GM18498 (cell line): ENCODE measurements around the gene C1orf141.
"Not testable (repeated sequence)": the region's sequence is repeated elsewhere in the genome, so short reads cannot be mapped to it uniquely, and the experiment has no call there.

Experiments used
- ATAC-seq: cut with Tn5 transposase; IDR thresholded peaks from one replicate; pipeline ENCODE4 v1.9.1; 2021; ENCODE audit warnings: mild to moderate bottlenecking, moderate library complexity; ENCODE audit not compliant: unreplicated experiment

Gene C1orf141

DNA sequence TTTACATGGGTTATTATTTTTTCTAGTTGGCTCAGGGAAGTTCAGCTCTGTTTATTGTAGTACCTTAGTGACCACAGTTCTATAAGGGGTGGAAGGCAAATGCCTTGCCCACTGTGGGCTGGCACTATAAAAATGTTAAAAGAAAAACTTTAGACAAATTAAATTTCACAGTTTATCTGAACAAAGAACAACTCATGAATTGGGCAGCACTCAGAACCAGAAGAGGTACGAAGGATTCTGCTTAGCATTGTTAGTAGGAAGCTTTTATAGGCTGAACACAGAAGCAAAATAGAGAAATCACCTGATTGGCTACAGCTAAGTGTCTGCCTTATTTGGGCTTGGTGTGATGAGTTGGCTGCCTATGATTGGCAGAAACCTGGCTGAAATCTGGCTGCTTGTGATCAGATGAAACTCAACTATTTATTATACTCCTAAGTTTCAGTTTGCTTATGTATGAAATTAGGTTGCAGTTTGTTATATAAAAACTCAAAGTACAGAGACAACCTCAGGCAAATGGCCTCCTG, 45.0 kb downstream of the C1orf141 start:
- no peak for ATAC-seq

DNA sequence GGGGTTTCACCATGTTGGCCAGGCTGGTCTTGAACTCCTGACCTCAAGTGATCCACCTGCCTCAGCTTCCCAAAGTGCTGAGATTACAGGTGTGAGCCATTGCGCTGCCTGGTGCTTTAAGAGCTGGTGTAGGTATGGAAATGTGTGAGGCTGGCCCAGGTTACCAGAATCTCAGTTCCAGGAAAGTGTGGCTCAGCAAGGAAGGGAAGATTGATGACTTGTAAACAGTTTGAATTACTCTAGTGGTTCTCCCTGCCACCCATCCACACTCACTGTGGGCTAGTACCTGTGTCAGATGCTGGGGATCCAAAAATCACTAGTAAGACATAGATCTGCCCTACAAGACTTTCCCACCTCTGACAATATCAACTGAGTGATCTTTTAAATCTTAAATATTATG, 46.3 kb downstream of the C1orf141 start:
- no peak for ATAC-seq

DNA sequence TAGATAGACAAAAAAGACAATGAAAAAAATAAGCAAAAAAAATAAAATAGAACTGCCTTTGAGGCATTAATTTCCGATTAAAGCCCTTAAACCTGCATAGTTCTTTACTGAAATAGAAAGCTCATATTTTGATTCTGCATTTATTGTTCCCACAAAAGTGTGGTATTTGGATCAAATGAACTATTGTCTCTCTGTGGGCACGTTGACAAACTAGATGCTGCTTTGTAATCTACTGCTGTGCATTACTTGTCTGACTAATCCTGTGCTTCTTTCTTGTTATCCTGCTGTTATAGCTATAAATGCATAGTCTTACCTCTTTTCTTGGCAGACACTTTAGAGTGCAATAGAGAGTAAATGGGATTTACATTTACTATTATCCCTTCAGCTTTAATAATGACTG, 49.4 kb downstream of the C1orf141 start:
- no peak for ATAC-seq

DNA sequence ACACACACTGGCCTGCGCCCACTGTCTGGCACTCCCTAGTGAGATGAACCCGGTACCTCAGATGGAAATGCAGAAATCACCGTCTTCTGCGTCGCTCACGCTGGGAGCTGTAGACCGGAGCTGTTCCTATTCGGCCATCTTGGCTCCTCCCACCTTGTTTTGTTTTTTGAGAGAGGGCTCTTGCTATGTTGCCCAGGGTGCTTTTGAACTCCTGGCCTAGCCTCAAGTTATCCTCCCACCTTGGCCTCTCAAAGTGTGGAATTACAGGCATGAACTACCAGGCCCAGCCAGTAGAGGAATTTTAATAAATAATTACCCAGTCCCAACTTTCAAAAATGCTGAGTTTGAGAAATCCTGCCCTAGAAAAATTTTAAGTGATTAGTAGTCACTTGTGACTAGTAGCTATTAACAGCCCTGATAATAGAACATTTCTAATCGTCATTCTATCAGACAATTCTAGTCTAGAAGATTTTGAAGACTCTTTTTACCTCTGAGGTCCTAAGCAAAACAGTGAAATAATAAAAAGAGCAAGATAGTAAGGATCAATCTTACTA, 49.9 kb downstream of the C1orf141 start:
- no peak for ATAC-seq

DNA sequence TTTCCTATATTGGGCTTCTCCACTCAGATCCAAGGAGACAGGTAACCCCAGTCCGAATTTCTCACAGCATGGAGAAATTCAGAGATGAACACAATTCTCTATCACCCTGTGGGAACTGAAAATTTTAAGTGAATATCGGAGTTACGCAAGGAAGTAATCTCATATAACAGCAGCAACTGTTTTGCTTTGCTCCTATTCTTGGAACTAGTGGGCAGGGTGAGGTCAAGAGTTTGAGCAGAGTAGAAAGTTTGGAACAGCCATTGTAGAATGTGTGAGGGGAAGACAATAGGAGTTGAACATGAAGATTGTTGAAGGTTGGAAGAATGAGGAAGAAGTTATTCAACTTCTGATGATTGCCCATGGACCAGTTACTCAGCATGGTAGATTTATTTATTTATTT, 56.5 kb downstream of the C1orf141 start:
- no peak for ATAC-seq

DNA sequence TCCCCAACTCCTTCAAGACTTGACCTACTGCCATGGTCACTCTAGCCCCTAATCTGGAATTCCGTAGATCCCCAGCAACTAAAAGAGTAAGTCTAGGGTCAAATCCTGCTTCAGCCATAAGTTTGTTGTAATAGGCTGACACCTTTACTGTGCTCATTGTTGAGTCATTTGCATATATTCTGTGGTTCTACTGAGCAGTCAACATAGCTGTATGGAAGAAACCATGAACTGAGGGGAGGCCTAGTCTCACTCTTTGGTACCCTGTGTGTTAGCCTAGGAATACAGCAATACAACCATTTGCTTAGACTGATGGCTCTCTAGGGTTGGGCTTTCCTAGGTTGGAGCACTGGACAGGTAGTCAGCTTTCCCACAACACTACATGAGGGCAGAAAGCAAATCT, 57.2 kb downstream of the C1orf141 start:
- ATAC-seq: no peak

DNA sequence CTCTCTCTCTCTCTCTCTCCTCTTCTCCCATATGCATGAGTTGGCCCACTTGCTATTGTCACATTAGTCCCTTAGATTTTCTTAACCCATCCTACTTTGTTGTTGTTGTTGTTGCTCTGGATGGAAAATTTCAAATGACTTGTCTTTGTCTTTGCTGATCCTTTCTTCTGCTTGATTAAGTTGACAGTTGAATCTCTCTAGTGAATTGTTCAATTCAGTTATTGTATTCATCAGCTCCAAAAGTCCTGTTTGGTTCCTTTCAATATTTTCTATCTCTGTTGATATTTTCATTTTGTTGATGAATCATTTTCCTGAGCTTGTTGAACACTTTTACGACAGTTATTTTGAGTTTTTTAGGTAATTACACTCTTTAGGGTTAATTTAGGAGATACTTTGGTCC, 62.0 kb downstream of the C1orf141 start:
- ATAC-seq: no peak

DNA sequence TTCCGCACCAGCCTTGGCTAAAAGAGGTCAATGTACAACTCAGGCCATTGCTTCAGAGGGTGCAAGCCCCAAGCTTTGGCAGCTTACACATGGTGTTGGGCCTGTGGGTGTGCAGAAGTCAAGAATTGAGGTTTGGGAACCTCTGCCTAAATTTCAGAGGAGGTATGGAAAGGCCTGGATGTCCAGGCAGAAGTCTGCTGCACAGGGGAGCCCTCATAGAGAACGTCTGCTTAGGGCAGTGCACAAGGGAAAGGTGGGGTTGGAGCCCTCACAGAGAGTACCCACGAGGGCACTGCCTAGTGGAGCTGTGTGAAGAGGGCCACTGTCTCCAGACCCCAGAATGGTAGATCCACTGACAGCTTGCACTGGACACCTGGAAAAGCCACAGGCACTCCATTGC, 67.1 kb downstream of the C1orf141 start:
- not testable (repeated sequence) for ATAC-seq

DNA sequence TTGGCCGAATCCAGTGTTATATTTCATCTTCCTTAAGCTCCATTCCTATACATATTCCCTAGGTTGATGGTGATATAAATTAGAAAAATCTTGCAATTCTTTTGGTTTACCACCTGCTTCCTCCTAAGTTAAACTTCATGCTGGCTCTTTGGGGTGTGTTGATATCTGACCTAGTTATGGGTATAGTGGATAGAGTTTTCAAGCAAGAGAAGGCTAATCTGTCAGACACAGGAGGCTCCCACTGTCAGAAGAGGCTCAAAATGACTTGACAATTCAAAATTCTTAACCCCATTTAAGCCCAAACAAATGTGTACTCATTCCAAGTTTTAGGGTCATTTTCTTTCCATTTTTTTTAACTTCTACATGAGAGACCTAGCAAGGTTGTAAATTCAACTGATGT, 72.4 kb downstream of the C1orf141 start:
- ATAC-seq: no peak

DNA sequence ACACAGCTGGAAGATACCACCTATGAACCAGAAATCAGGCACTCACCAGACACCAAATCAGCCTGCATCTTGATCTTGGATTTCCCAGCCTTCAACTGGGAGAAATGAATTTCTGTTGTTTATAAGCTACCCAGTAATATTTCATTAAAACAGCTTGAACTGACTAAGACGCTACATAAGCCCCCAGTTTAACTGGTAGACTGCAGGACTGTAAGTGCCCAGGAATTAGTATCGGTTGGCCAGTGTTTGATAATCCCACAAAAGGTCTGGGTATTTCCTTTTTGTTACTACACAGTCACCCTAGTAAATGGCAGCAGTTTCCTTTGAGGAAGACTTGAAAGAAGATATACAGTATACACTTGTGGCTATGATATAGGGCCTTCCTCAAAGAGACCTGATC, 73.5 kb downstream of the C1orf141 start:
- no peak for ATAC-seq

DNA sequence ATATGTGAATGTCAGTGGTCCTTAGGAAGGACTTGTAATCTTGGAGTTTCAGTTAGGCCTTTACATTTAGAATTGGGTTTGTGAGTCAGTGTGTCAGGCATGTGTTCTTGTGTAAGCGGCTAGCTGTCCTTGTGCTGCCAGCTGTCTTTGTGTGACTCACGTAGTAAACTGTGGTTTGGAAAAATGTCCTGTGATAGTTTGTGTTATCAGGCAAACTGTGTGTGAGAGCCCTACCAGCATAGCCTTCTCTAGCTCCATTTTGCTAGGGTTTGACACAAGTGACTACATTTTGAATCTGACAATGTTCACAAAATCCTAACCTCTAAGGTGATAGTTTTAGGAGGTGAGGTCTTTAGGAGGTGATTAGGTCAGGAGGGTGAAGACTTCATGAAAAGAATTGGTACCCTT, 74.0 kb downstream of the C1orf141 start:
- ATAC-seq: no peak

DNA sequence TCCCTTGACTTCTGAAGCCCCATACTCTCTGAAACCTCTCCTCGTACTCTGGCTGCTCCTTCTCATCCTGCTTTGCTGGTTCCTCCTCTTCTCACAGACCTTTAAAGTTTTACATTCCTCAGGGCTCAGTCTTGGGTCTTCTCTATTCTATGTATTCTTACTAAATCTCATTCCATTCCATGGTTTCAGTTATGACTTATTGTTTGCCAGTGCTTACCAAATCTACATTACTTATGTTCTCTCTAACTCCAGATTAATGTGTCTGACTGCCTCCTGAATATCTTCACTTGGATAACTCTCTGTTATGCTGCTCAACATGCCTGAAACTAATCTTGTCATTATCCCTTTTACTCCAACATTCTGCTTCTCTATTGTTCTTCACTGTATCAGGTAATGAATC, 75.4 kb downstream of the C1orf141 start:
- ATAC-seq: no peak

DNA sequence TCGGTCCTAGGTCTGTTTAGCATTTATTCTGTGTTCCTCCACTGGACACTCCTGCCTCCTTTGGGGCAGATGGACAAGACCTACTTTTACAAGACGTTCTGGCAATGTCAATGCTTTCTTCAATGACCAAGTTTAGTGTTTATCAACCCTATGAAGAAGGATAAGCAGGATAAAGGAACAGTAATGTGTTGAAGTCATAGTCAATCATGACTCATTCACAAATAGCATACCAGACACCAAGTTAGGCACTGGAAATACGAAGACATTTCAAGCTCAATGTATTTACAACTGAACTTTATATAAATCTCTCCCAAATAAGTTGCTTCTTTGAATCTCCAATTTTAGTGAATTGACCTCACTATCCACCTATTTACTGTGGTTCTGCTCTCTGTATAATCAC, 76.0 kb downstream of the C1orf141 start:
- ATAC-seq: no peak

DNA sequence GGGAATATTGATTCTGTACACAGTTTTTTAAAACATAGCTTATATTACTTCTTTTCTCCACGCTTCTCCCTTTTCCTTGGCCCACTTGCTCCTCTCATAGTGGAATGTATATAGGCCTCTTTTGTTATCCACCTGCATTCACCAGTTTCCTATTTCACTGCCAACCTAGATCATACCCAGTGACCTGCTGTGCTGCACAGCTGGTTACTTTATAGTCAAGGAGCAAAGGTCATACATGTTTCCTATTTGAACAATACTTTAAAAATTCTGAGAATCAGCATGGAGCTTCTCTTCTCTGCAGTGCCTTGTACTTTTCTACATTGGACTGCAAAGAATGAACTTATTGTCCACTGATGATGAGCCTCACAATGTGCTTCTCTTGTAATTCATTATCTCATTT, 76.5 kb downstream of the C1orf141 start:
- ATAC-seq: no peak

DNA sequence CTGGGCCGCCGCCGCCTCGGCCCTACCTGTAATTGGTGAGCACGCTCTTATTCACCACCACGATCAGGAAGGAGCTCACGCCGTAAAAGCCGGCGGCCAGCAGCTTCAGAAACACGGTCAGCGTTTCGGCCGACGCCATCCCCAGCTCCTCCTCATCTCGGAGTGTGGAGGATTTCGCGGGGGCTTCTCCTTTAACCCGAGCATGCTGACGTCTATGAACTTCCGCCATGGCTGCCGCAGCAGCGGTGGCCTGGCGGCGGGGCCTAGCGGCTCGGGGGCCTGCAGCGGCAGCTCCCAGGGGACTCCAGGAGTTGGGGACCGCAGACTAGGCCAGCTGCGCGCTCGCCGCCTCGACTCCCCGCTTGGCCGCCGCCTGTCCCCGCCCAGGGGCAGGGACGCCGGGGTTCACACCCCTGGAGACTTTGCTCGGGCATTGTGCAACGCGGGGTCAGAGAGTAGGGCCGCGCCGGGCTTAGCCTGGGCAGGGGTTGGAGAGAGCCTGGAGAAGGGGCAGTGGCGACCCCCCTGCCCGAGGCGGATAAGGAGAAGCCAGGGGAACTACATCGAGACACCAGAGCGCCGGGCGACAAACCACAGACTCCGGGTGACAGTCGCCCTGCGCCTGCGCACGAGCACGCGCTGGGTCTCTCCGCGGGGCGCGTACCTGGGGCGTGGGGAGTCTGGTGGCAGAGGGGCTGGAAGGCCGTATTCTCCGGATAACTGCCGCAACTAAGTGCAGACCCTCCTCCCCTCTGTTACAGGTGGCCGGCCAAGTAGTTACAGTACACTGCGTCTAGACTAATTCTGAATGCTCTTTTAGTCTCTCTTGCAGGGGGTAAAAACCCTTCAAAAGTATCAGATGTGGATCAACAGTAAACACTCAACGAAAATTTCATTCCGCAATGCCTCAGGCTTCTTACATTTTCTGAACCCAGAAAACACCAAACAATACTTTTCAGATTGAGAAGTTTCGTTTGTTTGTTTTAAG, 80.7 kb downstream of the C1orf141 start, which contains the start of gene SLC35D1:
SLC35D1 (minus strand) TSS at position 364 of the 988 bp plus-strand sequence; CDS start at position 229, 135 bp downstream.
- peak; percentile 91 for ATAC-seq

DNA sequence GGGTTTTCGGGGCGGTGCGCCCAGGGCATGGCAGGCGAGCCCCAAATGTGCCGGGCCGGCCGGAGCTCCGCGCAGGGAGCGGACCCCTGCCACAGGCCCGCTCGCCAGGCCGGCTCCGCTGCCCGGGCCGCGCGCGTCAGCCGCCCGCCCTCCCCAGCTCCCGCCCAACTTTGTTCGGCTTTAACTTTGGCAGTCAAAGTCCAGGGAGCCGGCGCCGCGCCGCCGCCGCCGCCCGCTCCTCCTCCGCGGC, 81.3 kb downstream of the C1orf141 start:
- ATAC-seq: peak; percentile 43

DNA sequence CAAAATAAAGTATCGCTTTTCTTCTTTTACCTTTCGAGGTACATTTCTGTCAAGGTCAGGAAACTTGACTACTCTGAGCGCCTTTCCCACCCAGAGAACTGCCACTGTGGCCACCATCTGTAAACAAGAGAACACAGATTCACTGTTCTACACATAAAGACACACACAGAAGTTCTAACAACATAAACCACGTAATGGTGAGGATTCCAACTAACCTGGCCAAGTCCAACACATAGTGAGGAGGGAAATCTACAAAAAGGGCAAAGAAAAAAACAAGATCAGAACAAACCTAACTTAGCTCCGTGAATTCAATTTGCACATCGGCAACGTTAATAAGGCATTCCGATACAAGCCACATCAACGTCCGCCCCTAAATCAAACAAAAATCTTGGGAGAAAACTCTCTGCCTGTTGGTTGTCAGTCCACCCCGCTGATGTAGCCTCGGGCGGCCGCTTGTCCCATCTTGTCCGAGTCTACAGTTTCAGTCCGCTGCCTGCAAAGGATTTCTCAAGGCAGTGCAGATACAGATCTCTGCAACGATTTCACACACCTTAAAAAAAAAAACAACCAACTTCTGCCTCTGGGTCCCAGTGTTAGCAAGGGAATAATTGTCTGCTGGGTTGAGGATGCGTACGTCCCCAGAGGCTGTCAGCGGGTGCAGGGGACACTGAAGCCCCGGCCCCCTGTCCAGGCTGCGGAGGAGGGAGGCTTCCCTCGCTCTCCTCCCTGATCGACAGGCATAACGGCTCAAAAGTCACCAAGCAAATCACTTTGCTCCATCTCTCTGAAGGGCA, 81.8 kb downstream of the C1orf141 start:
- ATAC-seq: no peak

DNA sequence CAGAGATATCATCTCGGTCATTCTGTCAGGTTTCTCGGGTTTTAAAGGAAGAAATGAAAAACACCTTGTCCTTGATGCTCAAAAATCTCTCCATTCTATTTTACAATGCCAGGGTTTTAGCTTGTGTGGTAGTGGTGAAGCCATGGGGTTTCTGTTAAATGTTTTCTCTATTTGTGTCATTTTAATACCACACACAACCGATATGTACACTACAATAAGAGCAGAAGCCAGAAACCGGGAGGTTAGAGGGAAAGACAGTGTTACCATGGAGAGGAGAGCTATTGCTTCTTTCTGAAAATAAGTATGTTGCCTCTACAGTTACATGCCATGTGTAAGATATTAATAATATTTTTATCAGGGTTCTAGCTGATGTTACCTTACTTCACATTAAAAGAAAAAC, 83.6 kb downstream of the C1orf141 start:
- ATAC-seq: no peak

DNA sequence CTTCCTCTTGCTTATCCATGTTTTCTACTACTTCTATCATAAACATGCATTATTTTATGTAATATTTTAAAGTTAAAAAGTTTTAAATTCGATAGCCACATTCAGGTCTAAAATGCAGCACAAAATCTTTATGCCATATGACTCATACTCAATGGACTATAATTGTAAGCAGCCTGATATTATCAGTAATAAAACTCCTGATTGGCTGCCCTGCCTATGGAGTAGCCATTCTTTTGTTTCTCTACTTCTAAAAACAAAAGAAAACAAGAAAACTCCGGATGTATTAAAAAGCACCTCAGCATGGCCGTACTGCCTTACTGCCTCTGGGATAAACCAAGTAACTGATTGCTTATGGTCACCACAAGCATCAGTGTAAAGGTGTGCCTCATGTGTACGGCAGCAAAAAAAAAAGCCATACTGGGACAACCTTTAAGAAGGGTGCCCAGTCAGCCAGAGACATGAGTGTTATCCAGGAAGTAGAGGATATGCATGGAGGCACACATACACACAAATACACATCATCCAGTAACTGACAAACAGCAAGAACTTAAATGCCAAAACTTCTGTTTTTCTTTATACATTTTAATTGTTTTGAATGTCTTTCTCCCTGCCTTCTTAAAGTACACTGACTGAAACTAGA, 90.0 kb downstream of the C1orf141 start:
- ATAC-seq: no peak

DNA sequence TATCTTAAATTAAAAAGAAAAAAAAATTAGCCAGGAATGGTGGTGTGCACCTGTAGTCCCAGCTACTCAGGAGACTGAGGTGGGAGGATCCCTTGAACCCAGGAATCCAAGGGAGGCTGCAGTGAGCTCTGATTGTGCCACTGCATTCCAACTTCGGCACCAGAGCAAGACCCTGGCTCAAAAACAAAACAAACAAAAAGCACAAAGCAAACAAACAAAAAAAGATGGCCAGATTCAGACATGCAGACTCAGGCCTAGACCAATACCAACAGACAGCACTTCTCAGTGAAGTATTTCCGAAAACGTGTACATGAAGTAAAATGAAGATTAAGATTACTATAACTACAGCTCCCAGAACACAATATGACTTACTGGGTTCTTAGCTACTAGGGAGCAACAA, 91.4 kb downstream of the C1orf141 start:
- ATAC-seq: no peak
